HG02571 (cell line): ENCODE measurements around the gene GOLGA1.
"Not testable (repeated sequence)": the region's sequence is repeated elsewhere in the genome, so short reads cannot be mapped to it uniquely, and the experiment has no call there.

Experiments used
- ATAC-seq: cut with Tn5 transposase; IDR thresholded peaks from one replicate; pipeline ENCODE4 v1.9.1; 2021; ENCODE audit warnings: mild to moderate bottlenecking, moderate library complexity; ENCODE audit not compliant: unreplicated experiment

GOLGA1 gene

DNA sequence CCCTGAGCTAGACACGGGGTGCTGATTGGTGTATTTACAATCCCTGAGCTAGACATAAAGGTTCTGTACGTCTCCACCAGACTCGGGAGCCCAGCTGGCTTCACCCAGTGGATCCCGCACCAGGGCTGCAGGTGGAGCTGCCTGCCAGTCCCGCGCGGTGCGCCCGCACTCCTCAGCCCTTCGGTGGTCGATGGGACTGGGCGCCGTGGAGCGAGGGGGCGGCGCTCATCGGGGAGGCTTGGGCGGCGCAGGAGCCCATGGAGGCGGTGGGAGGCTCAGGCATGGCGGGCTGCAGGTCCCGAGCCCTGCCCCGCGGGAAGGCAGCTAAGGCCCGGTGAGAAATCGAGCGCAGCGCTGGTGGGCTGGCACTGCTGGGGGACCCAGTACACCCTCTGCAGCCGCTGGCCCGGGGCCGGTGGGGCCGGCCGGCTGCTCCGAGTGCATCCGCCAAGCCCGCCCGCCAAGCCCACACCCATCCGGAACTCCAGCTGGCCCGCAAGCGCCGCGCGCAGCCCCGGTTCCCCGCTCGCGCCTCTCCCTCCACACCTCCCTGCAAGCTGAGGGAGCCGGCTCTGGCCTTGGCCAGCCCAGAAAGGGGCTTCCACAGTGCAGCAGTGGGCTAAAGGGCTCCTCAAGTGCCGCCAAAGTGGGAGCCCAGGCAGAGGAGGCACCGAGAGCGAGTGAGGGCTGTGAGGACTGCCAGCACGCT lies 102.2 kb downstream of the GOLGA1 start:
- ATAC-seq, result not testable (repeated sequence)

DNA sequence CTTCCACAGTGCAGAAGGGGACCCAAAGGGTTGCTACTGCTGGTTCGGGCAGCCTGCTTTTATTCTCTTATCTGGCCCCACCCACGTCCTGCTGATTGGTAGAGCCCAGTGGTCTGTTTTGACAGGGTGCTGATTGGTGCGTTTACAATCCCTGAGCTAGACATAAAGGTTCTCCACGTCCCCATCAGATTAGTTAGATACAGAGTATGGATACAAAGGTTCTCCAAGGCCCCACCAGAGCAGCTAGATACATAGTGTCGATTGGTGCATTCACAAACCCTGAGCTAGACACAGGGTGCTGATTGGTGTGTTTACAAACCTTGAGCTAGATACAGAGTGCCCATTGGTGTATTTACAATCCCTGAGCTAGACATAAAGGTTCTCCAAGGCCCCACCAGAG lies 102.8 kb downstream of the GOLGA1 start:
- not testable (repeated sequence) for ATAC-seq

DNA sequence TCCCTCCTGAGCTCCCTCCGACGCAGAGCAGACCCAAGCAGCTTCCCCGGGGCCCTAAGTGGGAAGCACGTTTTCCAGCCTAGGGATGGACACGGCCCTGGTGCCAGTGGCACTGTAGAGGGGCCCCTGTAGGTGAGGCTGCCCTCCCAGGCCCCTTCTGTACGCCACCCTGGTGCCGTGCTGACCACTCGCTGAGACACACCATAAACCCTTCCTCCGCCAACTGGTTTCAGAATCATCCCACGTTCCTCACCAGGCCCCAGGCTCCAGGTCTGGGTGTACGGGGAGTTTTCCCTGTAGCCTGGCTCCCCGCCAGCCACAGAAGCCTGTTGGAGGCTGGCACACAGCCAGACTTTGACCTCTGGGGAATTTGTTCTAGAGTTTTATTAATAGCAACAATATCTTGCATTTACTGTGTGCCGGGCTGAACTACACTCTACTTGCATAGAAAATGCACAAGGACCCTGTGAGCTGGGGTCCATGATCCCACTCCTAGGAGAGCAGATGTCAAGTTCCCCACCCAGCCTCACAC lies 105.8 kb downstream of the GOLGA1 start:
- ATAC-seq, result no peak

DNA sequence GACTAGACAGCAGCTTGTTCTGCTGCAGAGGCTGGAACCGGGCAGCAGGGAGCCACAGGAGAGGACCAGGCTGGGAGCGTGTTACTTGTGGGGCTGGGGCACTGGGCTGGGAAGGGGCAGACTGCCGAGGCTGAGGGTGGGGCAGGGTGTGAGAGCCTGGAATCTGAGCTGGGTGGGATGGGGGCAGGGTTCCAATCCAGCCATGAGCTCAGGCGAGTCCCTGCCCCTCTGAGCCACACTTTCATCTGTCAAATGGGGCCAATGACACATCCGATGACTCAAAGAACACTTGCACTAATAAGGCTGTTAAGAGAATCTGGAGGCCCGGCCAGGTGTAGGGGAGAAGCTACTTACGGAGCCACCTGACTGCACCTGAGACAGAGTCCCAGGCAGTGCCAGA lies 106.3 kb downstream of the GOLGA1 start:
- ATAC-seq, result no peak

DNA sequence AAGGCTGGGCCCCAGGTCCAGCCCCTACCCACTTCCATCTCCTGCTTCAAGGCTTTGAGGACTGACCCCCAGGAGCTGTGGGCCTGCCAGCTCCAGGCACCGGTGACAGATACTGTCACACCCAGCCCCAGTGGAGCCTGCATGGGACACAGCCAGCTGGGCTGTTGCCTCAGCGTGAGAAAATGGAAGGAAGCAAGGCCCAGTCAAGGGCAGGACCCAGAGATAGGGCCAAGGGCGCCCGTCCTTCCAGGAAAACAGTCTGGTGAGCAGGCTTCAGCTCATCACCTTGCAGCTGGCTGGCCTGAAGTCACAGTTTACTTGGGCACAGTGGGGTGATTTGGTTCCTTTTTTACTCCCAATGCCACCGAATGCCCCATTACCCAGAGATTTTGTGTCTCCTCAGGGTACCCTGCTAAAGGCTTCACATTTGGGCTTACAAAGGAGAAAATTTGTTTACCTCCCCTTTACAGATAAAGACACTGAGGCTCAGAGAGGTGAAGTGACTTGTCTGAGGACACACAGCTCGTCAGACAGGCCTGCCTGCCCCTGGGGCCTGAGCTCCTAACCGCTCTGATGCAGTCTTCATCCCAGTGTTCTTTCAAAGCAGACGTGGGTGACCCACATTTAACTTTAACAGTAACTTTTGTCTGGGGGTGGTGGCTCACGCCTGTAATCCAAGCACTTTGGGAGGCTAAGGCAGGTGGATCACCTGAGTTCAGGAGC lies 109.1 kb downstream of the GOLGA1 start:
- ATAC-seq, result no peak

DNA sequence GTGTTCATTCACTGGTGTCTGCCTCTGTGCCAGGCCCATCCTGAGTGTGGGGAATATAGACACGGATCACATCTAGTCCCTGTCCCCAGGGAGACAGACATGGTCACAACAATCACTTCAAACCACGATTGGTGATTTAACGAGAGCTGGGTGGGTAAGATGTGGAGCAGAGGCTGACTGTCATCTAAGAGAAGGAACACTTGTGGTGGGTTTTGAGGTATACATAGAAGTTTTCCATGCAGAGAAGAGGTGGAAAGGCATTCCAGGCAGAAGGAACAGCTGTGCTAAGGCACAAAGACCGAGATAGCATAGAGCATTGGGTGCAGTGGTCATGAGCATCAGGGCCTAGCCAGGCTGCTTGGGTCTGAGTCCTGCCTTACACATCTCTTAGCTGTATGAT lies 110.3 kb downstream of the GOLGA1 start:
- no peak for ATAC-seq

DNA sequence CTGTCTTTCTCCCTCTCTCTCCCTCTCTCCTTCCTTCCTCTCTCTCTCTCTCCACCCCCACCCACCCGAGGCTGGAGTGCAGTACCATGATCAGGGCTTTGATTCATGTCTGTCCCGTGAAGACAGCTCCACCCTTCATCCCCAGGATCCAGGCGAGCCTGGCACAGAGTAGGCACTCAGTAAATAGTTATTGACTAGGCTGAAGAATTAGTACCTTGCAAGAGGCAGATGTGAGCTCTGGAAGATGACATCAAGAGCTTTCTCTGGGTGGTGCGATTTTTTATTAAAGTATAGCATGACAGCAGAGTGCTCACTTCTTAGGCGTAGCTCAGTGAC lies 111.6 kb downstream of the GOLGA1 start:
- no peak for ATAC-seq

DNA sequence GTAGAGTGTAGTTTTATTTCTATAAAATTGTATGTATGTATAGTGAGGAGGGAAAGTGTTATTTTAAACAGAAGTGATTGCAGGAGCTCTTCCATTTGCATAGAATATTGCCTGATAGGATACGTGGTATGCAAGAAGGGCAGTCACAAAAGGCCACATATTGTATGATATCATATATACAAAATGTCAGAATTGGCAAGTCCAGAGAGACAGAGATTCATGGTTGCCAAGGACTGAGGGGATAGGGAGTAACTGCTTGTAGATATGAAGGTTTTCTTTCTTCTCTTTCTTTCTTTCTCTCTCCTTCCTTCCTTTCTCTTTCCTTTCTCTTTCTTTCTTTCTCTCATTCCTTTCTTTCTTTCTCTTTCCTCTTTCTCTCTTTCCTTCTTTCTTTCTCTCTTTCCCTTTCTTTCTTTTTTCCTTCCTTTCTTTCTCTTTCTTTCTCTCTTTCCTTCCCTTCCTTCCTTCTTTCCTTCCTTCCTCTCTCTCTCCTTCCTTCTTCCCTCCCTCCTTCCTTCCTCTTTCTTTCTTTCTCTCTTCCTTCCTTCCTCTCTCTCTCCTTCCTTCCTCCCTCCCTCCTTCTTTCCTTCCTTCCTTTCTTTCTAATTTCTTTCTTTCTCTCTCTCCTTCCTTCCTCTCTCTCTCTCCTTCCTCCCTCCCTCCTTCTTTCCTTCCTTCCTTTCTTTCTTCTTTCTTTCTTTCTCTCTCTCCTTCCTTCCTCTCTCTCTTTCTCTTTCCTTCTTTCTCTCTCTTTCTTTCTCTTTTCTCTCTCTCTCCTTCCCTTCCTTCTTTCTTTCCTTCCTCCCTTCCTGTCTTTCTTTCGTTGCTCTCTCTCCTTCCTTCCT lies 112.2 kb downstream of the GOLGA1 start:
- ATAC-seq, result no peak
